Adrenal gland (tissue), 5 donors: ENCODE measurements around the gene TFB2M.

Experiments used
- POLR2A ChIP-seq, 2 donors: fragments of 450-650 bp; IDR thresholded peaks; one replicate each; pipeline ENCODE4 v1.6.1; 2017; ENCODE audit warnings: antibody characterized with exemption in 2 of 2, mild to moderate bottlenecking in 2 of 2, moderate library complexity in 1 of 2
- TF ChIP-seq, protein P1 (sequence below), 6 experiments: fragments of 450-650 bp in 4 of 6; fragments of 200-600 bp in 2 of 6; sonication (generic) in 1 of 6; IDR thresholded peaks; 1 replicate in 5 of 6; 2 replicates in 1 of 6; pipeline versions ENCODE4 v1.5.1 to v1.8.0; 2016 to 2021; ENCODE audit warnings: antibody characterized with exemption in 6 of 6, mild to moderate bottlenecking in 2 of 6, moderate library complexity in 1 of 6
- donor health status: DM: no; HTN: no; CAD: no.

GRCh38 chr1:246512635-246513034 is 53.4 kb downstream of the TFB2M start:
- TF ChIP-seq, protein P1, sequence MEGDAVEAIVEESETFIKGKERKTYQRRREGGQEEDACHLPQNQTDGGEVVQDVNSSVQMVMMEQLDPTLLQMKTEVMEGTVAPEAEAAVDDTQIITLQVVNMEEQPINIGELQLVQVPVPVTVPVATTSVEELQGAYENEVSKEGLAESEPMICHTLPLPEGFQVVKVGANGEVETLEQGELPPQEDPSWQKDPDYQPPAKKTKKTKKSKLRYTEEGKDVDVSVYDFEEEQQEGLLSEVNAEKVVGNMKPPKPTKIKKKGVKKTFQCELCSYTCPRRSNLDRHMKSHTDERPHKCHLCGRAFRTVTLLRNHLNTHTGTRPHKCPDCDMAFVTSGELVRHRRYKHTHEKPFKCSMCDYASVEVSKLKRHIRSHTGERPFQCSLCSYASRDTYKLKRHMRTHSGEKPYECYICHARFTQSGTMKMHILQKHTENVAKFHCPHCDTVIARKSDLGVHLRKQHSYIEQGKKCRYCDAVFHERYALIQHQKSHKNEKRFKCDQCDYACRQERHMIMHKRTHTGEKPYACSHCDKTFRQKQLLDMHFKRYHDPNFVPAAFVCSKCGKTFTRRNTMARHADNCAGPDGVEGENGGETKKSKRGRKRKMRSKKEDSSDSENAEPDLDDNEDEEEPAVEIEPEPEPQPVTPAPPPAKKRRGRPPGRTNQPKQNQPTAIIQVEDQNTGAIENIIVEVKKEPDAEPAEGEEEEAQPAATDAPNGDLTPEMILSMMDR (IDR thresholded peaks at IDR 0.05): no peak
- no peak for TF ChIP-seq POLR2A (IDR thresholded peaks at IDR 0.05)
